Aorta (tissue), 5 donors: ENCODE data around the gene TMEM161B. TPM values are rescaled to one million over a fixed set of nuclear protein-coding genes. Genes with fewer than 3 reads are reported as not detected.
A peak's percentile ranks its signal among the peaks of the same experiment; 100 is the strongest.
"Not testable (repeated sequence)": the region's sequence is repeated elsewhere in the genome, so short reads cannot be mapped to it uniquely, and the experiment has no call there.

Experiments used
- ATAC-seq: fragments of 200-7000 bp; cut with Tn5 transposase; one replicate; pipeline ENCODE4 v1.9.1; 2022; ENCODE audit warnings: moderate library complexity; ENCODE audit not compliant: low FRiP score
- DNase-seq, 2 donors: peaks; one replicate each; pipeline ENCODE4 v3.0.0-alpha.2; 2020
- H3K27ac ChIP-seq, 2 donors: one replicate each; pipeline ENCODE4 v1.5.1; 2013; ENCODE audit warnings: low read length in 2 of 2, mild to moderate bottlenecking in 2 of 2, moderate library complexity in 2 of 2, control low read depth in 1 of 2, inconsistent platforms in 1 of 2, low read depth in 1 of 2
- H3K27me3 ChIP-seq, 2 donors: one replicate each; pipeline ENCODE4 v1.6.1; 2013; ENCODE audit warnings: control low read depth in 1 of 2, low read length in 1 of 2, mild to moderate bottlenecking in 1 of 2, moderate library complexity in 1 of 2; ENCODE audit not compliant: insufficient read depth in 2 of 2, control insufficient read depth in 1 of 2
- H3K36me3 ChIP-seq, 2 donors: one replicate each; pipeline ENCODE4 v1.6.1; 2013; ENCODE audit warnings: control low read depth in 1 of 2, low read length in 1 of 2, mild to moderate bottlenecking in 1 of 2; ENCODE audit not compliant: insufficient read depth in 2 of 2, control insufficient read depth in 1 of 2
- H3K4me1 ChIP-seq, 2 donors: one replicate each; pipeline ENCODE4 v1.6.1; 2013; ENCODE audit warnings: low read length in 2 of 2, control low read depth in 1 of 2, mild to moderate bottlenecking in 1 of 2, moderate library complexity in 1 of 2; ENCODE audit not compliant: insufficient read depth in 2 of 2, control insufficient read depth in 1 of 2
- H3K4me3 ChIP-seq, 2 donors: one replicate each; pipeline ENCODE4 v1.5.1; 2013; ENCODE audit warnings: low read length in 2 of 2, control low read depth in 1 of 2, mild to moderate bottlenecking in 1 of 2
- H3K9me3 ChIP-seq: one replicate; pipeline ENCODE4 v1.6.1; 2013; ENCODE audit warnings: mild to moderate bottlenecking, low read length; ENCODE audit not compliant: control insufficient read depth
- WGBS, 2 donors: extraction: QIAGEN DNeasy Blood & Tissue Kit; methylation state at CpG; one replicate each; pipeline ENCODE4 v1.1.7; 2013; 5-methylcytosine and 5-hydroxymethylcytosine counted together
- intact Hi-C, 2 donors: fragments of 100-400 bp; cut with DNase I; formaldehyde crosslinking; loops; one replicate each; pipeline versions ENCODE4 v1.14.2 to v1.15.0; 2022
- polyA plus RNA-seq, 2 donors: library from polyadenylated mRNA; stranded (reverse); fragments of 200-250 nt; gene quantifications; one replicate each; pipeline ENCODE4 v1.2.3, GENCODE V29; 2013
- total RNA-seq, 2 donors: library from RNA; stranded (reverse); fragmentation: NEBNext Ultra II Directional; extraction: Animal tissue kit (Norgen Biotek cat#: 25700); gene quantifications; one replicate each; pipeline ENCODE4 v1.2.1, GENCODE V29; 2021
- donor health status: healthy with polysubstance abuse.
- donor health status: Bipolar disorder and iron deficiency.
- donor health status: DM: no; HTN: no; CAD: no.
- donor health status: DM: no; HTN: no; CAD: no.
- donor health status: DM: yes; HTN: yes; CAD: no.

Gene TMEM161B
- total and polyA plus RNA-seq, 4 donors, result 5.3 to 18.8 (median 12.8) TPM

DNA sequence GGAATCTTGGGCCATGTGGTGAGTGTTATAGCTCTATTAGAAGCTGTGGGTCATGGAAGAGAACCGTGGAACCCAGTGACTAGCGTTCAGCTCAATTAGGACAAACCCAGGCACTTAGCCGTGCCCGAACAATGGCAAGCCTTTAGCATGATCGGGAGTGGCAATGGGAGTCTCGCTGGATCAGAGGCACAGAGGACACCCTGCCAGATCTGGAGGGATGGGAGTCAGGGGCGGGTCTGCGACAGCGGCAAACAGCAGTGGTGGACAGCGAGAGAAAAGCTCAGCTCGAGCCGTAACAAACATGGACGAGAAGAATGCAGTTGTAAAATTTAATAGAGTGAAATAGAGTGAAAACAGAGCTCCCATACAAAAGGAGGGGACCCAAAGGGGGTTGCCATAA is 91.2 kb downstream of the TMEM161B start:
- H3K9me3 ChIP-seq, H3K4me1 ChIP-seq, ATAC-seq, H3K27me3 ChIP-seq, H3K27ac ChIP-seq, H3K36me3 ChIP-seq, intact Hi-C loops, H3K4me3 ChIP-seq: not testable (repeated sequence)
- WGBS, 2 donors, result 90 to 94% methylated on average over 13 of the region's 13 CpGs
- peak in 1 of 2 donors; percentile 55 for DNase-seq

DNA sequence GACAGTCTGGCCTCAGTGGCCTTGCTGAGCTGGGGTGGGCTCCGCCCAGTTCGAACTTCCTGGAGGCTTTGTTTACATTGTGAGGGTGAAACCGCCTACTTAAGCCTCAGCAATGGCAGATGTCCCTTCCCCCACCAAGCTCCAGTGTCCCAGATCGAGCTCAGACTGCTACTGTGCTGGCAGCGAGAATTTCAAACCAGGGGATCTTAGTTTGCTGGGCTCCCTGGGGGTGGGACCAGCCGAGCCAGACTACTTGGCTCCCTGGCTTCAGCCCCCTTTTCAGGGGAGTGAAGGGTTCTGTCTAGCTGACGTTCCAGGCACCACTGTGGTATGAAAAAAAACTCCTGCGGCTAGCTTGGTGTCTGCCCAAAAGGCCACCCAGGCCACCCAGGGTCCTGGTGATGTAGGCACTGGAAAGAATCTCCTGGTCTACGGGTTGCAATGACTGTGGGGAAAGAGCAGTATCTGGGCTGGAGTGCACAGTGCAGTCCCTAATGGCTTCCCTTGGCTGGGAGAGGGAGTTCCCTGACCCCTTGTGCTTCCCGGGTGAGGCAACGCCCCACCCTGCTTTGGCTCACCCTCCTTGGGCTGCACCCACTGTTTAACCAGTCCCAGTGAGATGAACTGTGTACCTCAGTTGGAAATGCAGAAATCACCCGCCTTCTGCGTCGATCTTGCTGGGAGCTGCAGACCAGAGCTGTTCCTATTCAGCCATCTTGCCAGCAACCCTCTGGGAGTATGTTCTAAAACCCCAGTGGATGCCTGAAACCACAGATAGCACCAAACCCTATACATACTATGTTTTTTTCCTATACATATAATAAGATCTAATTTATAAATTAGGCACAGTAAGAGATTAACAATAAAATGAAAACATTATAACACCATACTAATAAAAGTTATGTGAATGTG is 95.5 kb downstream of the TMEM161B start:
- DNase-seq, result peak in 1 of 2 donors; percentile 55
- Histone ChIP-seq H3K4me3 (no peak overlapping the region), H3K4me1 (no peaks in the 10 kb centered on the region), H3K36me3 (no peaks in the 10 kb centered on the region), H3K27me3 (no peaks in the 10 kb centered on the region), H3K9me3 (no peaks in the 10 kb centered on the region), H3K27ac (no peak overlapping the region)
- no peak for ATAC-seq
- intact Hi-C loops, result no loop called here
- WGBS, 2 donors, result 47 to 51% methylated on average over 14 of the region's 14 CpGs

DNA sequence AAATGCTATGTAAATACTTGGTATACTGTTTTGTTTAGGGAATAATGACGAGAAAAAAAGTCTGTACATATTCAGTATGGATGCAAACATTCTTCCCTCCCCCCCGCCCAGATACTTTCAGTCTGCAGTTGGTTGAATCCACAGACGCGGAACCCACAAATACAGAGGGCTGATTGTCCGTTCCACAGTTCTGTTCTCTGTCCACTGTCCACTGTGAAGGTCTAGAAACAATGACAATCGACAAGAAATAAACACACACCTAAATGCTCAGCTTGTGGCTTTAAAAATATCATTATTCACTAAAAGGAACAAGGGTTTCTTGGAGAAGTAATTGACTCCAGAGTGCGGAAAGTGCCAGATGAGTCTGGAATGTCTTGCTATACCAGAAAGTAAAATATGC is 109.1 kb downstream of the TMEM161B start:
- intact Hi-C loops, result no loop called here
- H3K27me3 ChIP-seq, result no peaks in the 10 kb centered on the region
- no peaks in the 10 kb centered on the region for H3K36me3 ChIP-seq
- H3K4me1 ChIP-seq, result no peaks in the 10 kb centered on the region
- DNase-seq, result no peak
- H3K4me3 ChIP-seq, result no peak overlapping the region
- 80 to 81% methylated on average over 7 of the region's 7 CpGs for WGBS, 2 donors
- ATAC-seq, result no peak
- H3K9me3 ChIP-seq, result no peaks in the 10 kb centered on the region
- H3K27ac ChIP-seq, result no peak overlapping the region

DNA sequence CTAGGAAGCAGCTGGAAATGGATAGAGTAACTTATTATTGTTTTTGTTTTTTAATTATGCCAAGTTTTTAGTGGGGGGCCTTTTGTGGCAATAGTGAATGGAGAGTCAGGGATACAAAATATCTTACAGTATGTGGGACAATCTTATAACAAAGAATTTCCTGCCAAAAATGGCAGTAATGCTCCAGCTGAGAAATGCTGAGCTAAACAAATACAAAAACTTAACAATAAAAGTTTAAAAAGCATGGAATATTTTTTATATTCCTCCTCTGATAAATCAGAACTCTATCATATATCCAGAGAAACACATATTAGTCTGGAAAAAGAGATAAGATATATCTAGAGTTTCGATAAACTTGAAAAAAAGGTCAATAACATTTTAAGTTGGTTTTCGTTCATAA is 110.6 kb downstream of the TMEM161B start:
- intact Hi-C loops, result no loop called here
- no peak overlapping the region for H3K27ac ChIP-seq
- H3K27me3 ChIP-seq, result no peaks in the 10 kb centered on the region
- ATAC-seq (no peak), DNase-seq (no peak)
- H3K36me3 ChIP-seq, result no peaks in the 10 kb centered on the region
- WGBS, 2 donors, result 86 to 87% methylated on average over 2 of the region's 2 CpGs
- no peak overlapping the region for H3K4me3 ChIP-seq
- H3K9me3 ChIP-seq, result no peaks in the 10 kb centered on the region
- H3K4me1 ChIP-seq, result no peaks in the 10 kb centered on the region

DNA sequence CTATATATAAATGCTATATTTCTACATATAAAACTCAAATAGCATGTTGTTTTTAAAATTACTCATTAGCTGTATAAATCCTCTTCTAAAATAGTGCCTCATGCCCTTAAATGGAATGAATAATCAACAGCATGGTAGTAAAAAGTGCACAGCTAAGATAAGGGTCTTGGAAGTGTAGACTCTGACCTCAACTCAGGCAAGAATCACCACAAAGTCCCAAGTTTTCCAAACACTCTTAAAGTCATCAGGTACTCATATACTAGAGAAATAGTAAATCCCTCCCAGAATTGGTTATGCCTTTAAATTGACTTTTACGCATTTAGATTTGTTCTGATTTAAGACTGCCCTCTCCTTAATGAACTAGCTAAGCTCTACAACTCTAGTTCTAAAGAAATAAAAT is 113.8 kb downstream of the TMEM161B start:
- no peak for ATAC-seq
- H3K4me3 ChIP-seq, result no peak overlapping the region
- no peak for DNase-seq
- intact Hi-C loops, result no loop called here
- no peaks in the 10 kb centered on the region for H3K4me1 ChIP-seq
- H3K9me3 ChIP-seq, result no peaks in the 10 kb centered on the region
- H3K27me3 ChIP-seq, result no peaks in the 10 kb centered on the region
- no peaks in the 10 kb centered on the region for H3K36me3 ChIP-seq
- H3K27ac ChIP-seq, result no peak overlapping the region
- 94% methylated on average over 1 of the region's 1 CpG for WGBS, 2 donors

DNA sequence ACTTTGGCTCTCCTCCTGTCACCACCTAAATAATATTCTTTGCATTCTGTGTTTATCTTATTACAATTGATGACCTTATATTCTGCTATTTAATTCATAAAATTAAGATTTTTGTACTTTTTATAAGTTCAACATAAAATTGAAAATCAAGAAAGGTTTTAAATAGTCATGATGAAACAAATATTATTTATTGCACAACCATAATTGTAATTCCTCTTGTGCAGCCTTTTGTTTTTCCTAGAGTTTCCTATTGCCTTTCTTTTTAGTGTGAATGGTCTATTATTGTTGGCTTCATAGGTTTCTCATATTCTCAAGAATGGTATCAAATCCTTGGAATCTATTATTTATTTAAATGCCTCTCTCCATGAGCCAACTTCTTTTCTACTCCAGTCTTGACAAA is 117.9 kb downstream of the TMEM161B start:
- no peaks in the 10 kb centered on the region for H3K9me3 ChIP-seq
- no peak for ATAC-seq
- H3K27ac ChIP-seq, result no peak overlapping the region
- no peak overlapping the region for H3K4me3 ChIP-seq
- no peaks in the 10 kb centered on the region for H3K27me3 ChIP-seq
- intact Hi-C loops, result no loop called here
- DNase-seq, result no peak
- no peaks in the 10 kb centered on the region for H3K4me1 ChIP-seq
- no peaks in the 10 kb centered on the region for H3K36me3 ChIP-seq

DNA sequence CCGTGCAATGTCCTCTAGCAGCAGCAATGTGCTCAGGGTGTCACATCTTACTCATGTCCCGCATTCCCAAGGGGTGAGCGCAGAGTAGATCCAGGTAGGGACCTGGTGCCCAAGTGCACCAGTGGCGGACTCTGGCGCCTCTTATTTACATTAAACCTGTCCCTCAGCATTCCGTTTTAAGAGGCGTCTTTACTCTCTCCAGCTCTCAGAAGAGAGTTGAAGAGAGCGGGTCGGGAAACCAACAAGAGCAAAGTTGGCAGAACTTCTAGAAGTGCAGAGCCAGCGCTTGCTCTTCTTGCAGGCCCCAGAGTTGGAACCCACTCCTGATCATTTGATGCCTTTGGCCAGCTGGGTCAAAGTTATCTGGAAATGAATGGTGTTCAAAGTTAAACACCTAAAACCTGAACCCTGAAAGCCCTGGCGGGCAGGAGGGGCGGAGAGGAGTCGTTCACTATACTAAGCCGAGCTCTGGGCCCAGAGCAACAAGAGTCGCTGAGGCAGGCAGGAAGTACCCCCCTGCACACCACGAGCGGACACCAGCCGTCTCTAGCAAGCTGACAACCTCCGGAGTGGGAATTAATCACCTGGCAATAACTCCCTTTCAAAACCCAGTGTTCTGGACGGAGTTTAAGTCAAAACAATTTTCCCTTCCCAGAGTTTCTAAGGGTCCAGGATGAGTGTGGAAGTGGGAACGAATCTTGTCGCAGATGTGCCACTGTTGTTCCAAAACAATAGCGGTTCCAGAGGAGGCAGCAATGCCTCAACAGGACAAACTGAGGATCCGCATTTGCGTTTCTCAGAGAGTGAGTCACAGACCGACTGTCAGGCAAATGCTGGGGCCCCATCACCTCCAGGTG is 122.8 kb downstream of the TMEM161B start:
- DNase-seq (no peak), ATAC-seq (no peak)
- intact Hi-C loops, result loop anchor here (10.0 kb wide), 2 partner anchors 539 to 731 kb away; partner anchors contain the start of gene CCNH (in 1 of the 2)
- H3K27me3 ChIP-seq, result no peaks in the 10 kb centered on the region
- no peak overlapping the region for H3K27ac ChIP-seq
- no peaks in the 10 kb centered on the region for H3K36me3 ChIP-seq
- no peaks in the 10 kb centered on the region for H3K9me3 ChIP-seq
- WGBS, 2 donors, result 28 to 34% methylated on average over 26 of the region's 26 CpGs
- peak overlapping the region in 1 of 2 donors; percentile 0 for H3K4me3 ChIP-seq
- no peaks in the 10 kb centered on the region for H3K4me1 ChIP-seq

DNA sequence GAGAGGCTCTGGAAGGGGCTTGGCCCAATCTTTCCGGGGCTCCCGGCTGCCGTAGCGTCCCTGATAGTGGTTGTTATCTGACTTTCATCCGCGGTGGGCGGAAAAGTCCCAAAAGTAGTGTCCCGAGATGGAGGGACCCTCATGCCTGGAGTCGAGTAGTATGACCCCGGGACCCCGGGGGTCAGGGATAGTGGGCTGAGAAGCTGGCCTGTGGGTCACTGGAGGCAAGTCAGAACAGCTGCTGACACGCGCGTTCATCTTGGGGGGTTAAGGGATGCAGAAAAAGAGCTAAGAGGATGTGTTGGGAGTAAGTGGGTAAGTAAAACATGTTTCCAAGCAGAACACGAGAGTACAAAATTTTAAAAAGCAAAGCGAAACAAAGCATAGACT is 123.4 kb downstream of the TMEM161B start:
- ATAC-seq, result no peak
- Histone ChIP-seq H3K36me3 (no peaks in the 10 kb centered on the region), H3K9me3 (no peaks in the 10 kb centered on the region), H3K27me3 (no peaks in the 10 kb centered on the region), H3K4me1 (no peaks in the 10 kb centered on the region), H3K27ac (no peak overlapping the region), H3K4me3 (peak overlapping the region in 1 of 2 donors; percentile 0)
- no peak for DNase-seq
- 14% methylated on average over 16 of the region's 16 CpGs for WGBS, 2 donors
- intact Hi-C loops, result loop anchor here (10.0 kb wide), 2 partner anchors 540 to 730 kb away; partner anchors contain the start of gene CCNH (in 1 of the 2)
